HG02870 (cell line): ENCODE measurements around the gene HDAC4.

Source experiments
- ATAC-seq: cut with Tn5 transposase; IDR thresholded peaks from one replicate; pipeline ENCODE4 v1.9.1; 2021; ENCODE audit warnings: mild to moderate bottlenecking, moderate library complexity; ENCODE audit not compliant: unreplicated experiment

The HDAC4 gene

DNA sequence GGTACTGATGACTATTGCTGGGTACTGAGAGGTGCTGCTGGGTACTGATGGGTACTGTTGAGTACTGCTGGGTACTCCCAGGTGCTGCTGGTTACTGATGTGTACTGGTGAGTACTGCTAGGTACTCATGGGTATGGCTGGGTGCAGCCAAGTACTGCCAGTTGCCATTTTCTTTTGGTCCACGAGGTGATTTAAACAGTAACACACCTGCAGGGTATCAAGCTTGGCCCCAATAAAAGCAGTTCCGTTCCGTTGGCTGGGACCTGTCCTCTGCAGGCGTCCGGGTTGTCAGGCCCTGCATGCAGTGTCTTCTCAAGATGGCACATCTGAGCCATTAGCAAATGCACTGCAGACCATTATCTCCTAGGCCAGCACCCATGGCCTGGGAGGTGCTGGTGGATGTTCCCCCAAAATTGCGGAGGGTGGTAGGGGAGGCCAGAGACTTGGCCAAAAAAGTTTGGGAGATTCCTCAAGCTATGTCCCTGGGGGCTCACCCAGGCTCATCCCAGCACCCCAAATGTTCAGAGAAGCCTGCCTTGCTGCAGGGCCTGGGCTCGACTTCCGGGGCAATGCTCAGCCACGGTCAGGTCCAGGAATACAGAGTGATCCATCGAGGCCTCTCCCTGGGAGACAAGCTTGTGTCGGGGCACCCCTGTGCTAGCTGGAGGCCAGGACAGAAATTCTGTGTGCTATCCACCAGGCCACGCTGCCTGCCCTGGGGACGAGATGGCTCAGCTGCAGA, 387.7 kb downstream of the HDAC4 start:
- no peak for ATAC-seq

DNA sequence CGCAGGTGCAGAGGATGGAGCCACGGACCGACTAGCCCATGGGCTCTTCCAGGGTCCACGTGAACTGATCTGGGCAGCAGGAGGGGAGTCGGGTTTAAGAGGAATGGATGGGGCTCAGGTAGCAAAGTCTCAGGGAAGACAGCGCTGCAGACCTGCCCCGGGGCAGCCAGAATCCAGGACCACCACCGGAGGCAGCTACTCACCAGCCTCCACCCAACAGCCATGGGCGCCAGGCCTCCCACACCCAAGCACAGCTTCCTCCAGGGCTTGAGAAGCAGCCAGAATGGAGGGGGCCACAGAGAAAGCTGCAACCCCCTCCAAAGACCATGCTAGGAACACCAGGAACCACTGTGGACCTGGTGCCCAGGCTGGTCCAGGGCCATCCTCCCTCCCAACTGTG, 388.6 kb downstream of the HDAC4 start:
- ATAC-seq = no peak

DNA sequence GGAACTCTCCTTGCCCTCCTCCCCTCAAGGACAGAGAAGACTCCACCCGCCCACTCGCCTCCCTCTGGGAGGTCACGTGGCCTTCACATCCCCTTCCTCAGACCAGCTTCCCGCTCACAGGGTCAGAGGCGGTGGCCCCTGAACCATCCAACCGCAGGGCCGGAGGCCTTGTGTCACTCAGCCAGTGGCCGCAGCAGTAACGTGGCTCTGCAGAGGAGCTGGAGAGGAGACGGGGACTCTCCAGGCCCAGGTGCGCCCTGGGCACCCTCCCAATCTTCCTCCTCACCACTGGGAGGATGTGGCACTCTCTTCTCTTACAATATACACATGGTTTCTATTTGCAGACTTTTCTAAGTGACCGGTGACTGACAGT, 391.2 kb downstream of the HDAC4 start:
- no peak for ATAC-seq

- no peak for ATAC-seq
Observed at GRCh38 chr2:239008677-239009588, 391.9 kb downstream of the HDAC4 start.

DNA sequence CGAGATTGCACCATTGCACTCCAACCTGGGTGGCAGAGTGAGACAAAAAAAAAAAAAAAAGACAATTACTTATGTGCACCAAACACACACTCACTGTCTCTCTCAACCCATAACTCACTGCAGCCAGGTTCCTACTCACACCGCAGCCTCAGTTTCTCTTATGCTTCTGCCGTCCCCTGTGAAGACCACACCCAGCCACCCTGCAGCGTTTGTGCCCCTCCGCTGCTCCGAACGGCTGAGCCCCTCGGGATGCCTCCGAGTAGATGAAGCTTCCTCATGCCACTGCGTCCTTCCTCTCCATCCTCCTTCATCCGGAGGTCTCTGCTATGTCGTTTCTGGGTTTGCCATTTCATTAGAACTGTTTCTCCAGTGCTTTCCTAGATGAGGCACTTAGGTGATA, 392.8 kb downstream of the HDAC4 start:
- no peak for ATAC-seq

GRCh38 chr2:239006622-239007285, 394.1 kb downstream of the HDAC4 start:
- no peak for ATAC-seq

GRCh38 chr2:239005586-239005985, 395.2 kb downstream of the HDAC4 start:
- no peak for ATAC-seq

- no peak for ATAC-seq
Observed at GRCh38 chr2:239004274-239005015, 396.4 kb downstream of the HDAC4 start.

DNA sequence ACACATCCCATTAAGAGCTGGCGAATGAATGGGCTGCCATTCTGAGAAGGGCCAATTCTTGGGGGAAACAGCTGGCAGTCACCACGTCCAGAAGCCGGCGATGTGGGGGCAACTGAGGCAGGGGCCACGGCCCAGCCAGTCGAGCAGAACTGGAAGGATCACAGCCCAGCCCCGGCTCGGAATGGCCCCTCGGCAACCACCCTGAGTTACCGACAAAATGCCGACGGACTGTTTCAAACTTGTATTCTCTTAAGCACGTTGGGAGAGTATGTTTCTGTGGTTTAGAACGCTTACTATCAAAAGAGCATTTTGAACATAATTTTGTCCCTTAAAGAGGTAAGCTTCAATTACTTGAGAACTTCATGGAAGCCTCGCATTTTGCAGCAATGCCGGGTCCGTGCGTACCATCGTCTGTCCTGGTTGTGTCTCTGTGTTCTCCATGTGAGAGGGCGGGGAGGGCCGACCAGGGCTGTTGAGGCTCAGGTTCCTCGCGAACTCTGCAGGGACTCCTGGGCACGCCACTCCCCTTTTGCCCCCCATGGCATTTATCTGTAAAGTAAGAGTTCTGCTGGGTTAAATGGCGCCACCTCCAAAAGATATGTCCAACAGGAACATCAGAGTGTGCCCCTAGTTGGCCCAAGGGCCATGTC, 397.1 kb downstream of the HDAC4 start:
- ATAC-seq = no peak

DNA sequence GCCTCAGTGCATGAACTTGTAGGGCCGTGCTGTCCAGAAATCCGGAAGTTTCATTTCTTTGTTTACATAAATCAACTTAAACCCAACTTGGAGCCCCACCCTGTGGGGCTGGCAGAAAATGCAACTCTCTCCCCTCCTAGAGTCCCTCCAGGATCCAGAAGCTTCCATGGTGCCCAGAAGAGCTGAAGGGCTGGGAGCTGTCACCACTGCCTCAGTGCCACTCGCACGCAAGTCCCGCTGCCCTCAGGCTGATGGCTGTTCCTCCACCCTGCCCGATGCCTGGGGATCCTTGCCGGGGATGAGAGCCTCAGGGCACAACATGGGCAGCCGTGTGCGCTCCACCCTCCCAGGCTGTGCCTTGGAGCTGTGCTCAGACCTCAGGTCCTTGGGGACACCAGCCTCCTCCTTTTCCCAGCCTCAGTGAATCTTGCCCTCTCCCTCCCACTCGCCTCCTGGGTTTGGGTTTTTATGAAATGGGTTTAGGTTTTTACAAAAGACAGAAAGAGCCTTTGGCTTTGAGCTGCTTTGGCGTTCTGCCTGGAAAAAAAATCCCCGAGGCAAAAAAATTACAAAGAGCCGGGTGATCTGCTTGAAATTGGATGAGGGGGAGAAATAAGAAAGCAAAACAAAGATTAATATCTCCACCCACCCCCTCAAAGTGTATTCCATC, 397.7 kb downstream of the HDAC4 start:
- no peak for ATAC-seq

DNA sequence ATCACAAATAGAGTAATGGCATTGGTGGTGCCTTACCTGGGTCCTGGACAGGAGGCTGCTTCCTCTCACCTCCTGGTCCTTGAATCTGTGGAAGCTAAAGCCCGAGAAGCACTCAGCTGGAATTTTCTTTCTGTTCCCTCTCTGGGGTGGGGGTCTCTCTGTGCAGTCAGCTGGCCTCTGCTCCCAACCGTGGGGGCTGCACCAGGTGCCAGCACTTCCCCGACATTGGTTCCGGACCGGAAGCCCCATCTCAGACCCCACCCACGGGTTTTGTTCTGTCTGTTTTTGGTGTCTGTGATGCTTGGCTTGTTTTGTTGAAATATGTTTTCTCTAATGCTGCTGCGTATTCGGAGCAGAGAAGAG, 398.2 kb downstream of the HDAC4 start:
- ATAC-seq = no peak

- ATAC-seq = no peak
Observed at GRCh38 chr2:239001794-239002193, 399.0 kb downstream of the HDAC4 start.

- no peak for ATAC-seq
Observed at GRCh38 chr2:239000500-239001073, 400.2 kb downstream of the HDAC4 start.

DNA sequence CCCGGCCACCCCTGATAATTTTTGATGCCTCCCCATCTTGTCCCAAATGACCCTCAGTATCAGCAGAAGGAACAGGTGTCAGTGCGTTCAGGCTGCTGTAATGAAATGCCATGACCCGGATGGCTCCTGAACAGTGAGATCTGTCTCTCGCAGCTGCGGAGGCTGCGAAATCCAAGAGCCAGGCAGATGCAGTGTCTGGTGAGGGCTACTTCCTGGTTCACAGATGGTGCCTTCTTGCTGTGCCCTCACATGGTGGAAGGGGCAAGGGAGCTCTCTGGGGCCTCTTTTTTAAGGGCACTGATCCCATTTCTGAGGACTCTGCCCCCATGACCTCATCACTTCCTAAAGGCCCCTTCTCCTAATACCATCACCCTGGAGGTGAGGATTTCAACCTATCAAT, 400.7 kb downstream of the HDAC4 start:
- no peak for ATAC-seq

GRCh38 chr2:238999291-238999741, 401.5 kb downstream of the HDAC4 start:
- ATAC-seq = no peak

DNA sequence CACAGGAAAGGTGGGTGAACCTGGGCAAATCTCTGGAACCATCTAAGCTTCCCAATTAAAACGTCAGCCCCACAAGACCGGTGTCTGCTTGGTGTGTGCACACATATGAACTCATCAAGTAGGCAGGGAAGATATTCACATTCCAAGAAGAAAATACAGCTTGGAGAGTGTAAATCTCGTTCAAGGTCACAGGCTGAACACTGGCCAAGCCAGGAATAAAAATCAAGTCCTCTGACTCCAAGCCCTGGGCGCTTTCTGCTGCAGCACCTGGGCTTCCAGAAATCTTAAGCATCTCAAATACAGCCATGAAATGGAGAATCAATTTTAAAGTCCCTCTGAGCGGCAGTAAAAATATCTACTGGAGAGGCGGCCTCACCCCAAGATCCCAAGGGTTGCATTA, 402.0 kb downstream of the HDAC4 start:
- ATAC-seq = no peak
